MM.1S (cell line): ENCODE results near the gene CAPN6.

Experiments
- EZH2phosphoT487 ChIP-seq: fragments of 300-600 bp; sonication (generic); IDR thresholded peaks from 2 replicates; pipeline ENCODE4 v1.6.1; 2018; ENCODE audit warnings: antibody characterized with exemption, low read length
- TF ChIP-seq, protein P1 (sequence below): fragments of 300-600 bp; sonication (generic); IDR thresholded peaks from 2 replicates; pipeline ENCODE4 v1.5.1; 2016; ENCODE audit warnings: antibody characterized with exemption, low read length, mixed read lengths

DNA sequence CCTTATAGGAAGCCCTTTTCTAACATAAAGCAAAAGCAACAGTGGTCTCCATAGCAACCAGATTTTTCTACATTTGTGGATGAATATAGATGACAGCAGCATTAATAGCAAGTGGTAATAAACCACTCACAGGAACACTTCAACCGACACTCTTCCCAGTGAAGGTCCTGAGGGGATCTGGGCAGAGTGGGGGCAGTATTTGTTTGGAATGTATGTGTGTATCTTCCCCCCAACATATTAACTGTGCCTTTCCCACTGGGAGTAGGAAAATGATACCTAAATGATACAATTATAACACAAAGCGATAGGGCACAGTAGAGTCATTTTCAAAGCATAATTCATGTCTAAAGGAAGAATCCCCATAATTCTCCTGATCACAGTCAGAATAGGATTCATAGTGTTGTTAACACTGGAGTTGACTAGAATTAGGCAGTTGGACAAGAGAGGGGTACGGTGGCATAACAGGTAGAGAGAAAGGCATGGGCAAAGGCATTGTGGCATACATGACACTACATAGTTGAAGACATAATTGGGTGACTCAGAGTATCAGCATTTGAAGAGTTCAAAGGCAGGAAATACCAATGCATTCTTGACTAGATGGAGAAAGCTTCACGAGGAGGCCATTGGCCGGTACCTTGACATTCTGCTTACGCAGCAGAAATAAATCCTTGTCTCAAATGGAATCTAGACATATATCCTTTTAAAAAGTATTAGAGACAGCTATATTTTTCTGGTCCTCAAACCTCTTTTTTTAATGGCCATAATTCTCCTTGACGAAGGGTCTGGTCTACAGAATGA is 15.2 kb downstream of the CAPN6 start:
- TF ChIP-seq, protein P1, sequence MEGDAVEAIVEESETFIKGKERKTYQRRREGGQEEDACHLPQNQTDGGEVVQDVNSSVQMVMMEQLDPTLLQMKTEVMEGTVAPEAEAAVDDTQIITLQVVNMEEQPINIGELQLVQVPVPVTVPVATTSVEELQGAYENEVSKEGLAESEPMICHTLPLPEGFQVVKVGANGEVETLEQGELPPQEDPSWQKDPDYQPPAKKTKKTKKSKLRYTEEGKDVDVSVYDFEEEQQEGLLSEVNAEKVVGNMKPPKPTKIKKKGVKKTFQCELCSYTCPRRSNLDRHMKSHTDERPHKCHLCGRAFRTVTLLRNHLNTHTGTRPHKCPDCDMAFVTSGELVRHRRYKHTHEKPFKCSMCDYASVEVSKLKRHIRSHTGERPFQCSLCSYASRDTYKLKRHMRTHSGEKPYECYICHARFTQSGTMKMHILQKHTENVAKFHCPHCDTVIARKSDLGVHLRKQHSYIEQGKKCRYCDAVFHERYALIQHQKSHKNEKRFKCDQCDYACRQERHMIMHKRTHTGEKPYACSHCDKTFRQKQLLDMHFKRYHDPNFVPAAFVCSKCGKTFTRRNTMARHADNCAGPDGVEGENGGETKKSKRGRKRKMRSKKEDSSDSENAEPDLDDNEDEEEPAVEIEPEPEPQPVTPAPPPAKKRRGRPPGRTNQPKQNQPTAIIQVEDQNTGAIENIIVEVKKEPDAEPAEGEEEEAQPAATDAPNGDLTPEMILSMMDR = no peak
- no peak for TF ChIP-seq EZH2phosphoT487
